T-cell (primary cell): Measurements from ENCODE around the gene COMMD7. TPM values are rescaled to one million over a fixed set of nuclear protein-coding genes. Genes with fewer than 3 reads are reported as not detected.

ENCODE experiments used
- ATAC-seq, 4 experiments: fragments of 200-7000 bp in 3 of 4; fragments of 150-1000 bp in 1 of 4; cut with Tn5 transposase; replicated peaks in 1 of 4; 1 replicate in 3 of 4; 2 replicates in 1 of 4; pipeline ENCODE4 v1.10.0; 2021; ENCODE audit warnings: moderate library complexity in 3 of 4, mild to moderate bottlenecking in 2 of 4, moderate number of reproducible peaks in 1 of 4
- CTCF ChIA-PET, 2 donors: fragments of 300-600 bp; sonication (Branson Sonifier 250); formaldehyde crosslinking; loops; one replicate each; lab custom pipeline; 2022; ENCODE audit warnings: antibody characterized with exemption in 2 of 2; lab: Charles Lee
- POLR2A ChIA-PET, 2 donors: fragments of 300-600 bp; sonication (Branson Sonifier 250); formaldehyde crosslinking; loops; one replicate each; lab custom pipeline; 2022; ENCODE audit warnings: antibody characterized with exemption in 2 of 2; lab: Charles Lee
- DNase-seq, 35 experiments: peaks; one replicate each; pipeline versions ENCODE4 v3.0.0 to v3.0.0-alpha.2; 2013 to 2023
- H3K27ac ChIP-seq: one replicate; pipeline ENCODE4 v1.5.1; 2013; ENCODE audit warnings: low read length
- H3K27me3 ChIP-seq, 2 experiments: replicated peaks in 1 of 2; 1 replicate in 1 of 2; 2 replicates in 1 of 2; pipeline versions ENCODE4 v1.6.1 to v1.7.0; 2013; ENCODE audit warnings: low read length in 1 of 2, mixed read lengths in 1 of 2; ENCODE audit not compliant: control insufficient read depth in 2 of 2, insufficient read depth in 2 of 2; ENCODE audit errors: extremely low read depth in 1 of 2
- H3K36me3 ChIP-seq, 2 donors: 1 replicate in 1 of 2; 2 replicates in 1 of 2; pipeline versions ENCODE4 v1.6.1 to v1.7.0; 2013; ENCODE audit warnings: low read length in 1 of 2; ENCODE audit not compliant: control insufficient read depth in 2 of 2, insufficient read depth in 1 of 2; ENCODE audit errors: extremely low read depth in 1 of 2
- H3K4me1 ChIP-seq, 2 experiments: 1 replicate in 1 of 2; 2 replicates in 1 of 2; pipeline versions ENCODE4 v1.6.1 to v1.7.0; 2013; ENCODE audit warnings: low read length in 2 of 2, mixed read lengths in 1 of 2; ENCODE audit not compliant: insufficient read depth in 2 of 2, control insufficient read depth in 1 of 2; ENCODE audit errors: extremely low read depth in 1 of 2
- H3K4me3 ChIP-seq, 2 donors: 1 replicate in 1 of 2; 2 replicates in 1 of 2; pipeline versions ENCODE4 v1.5.1 to v1.7.0; 2013; ENCODE audit warnings: mild to moderate bottlenecking in 2 of 2, low read length in 1 of 2, moderate library complexity in 1 of 2; ENCODE audit not compliant: control insufficient read depth in 1 of 2; ENCODE audit errors: extremely low read depth in 1 of 2
- H3K9me3 ChIP-seq: 2 replicates; pipeline ENCODE4 v1.7.0; 2013
- H3K27ac Mint-ChIP-seq, 2 donors: one replicate each; pipeline ENCODE4 v1.8.0; 2020 to 2021; ENCODE audit warnings: mild to moderate bottlenecking in 2 of 2, mixed read lengths in 2 of 2
- H3K27me3 Mint-ChIP-seq, 2 donors: one replicate each; pipeline ENCODE4 v1.8.0; 2021 to 2022; ENCODE audit warnings: mixed read lengths in 2 of 2
- H3K36me3 Mint-ChIP-seq: one replicate; pipeline ENCODE4 v1.8.0; 2021; ENCODE audit warnings: mixed read lengths
- H3K4me1 Mint-ChIP-seq, 3 donors: one replicate each; pipeline ENCODE4 v1.8.0; 2020 to 2022; ENCODE audit warnings: mixed read lengths in 3 of 3, mild to moderate bottlenecking in 1 of 3
- H3K4me3 Mint-ChIP-seq, 3 donors: one replicate each; pipeline ENCODE4 v1.8.0; 2020 to 2022; ENCODE audit warnings: mild to moderate bottlenecking in 3 of 3, mixed read lengths in 3 of 3, moderate library complexity in 3 of 3
- H3K9me3 Mint-ChIP-seq, 3 donors: one replicate each; pipeline ENCODE4 v1.8.0; 2020 to 2022; ENCODE audit warnings: mixed read lengths in 3 of 3
- WGBS: methylation state at CpG from one replicate; pipeline ENCODE4 v1.1.5; 2013; ENCODE audit warnings: missing lambda C conversion rate; ENCODE audit not compliant: insufficient coverage; 5-methylcytosine and 5-hydroxymethylcytosine counted together
- total RNA-seq, 35 experiments: library from RNA in 6 of 35; stranded (reverse) in 6 of 35; fragments of 120-200 nt in 1 of 35; gene quantifications; one replicate each; pipeline versions ENCODE4 v1.2.1 to v1.2.4 and lab custom pipeline; 2013 to 2026

COMMD7 gene
- total RNA-seq, 5 donors from 2014 or later (not counting 1 experiment from before 2014, with no cell fraction given) = 35.5 to 48.1 (median 37.4) TPM

GRCh38 chr20:32787168-32787567 lies 43.9 kb upstream of the COMMD7 start:
- 85% methylated on average over 10 of the region's 16 CpGs for WGBS
- Histone ChIP-seq H3K4me1 (peaks cover under 1 to 9% of the 10 kb centered on the region in 2 experiments), H3K36me3 (no peaks in the 10 kb centered on the region), H3K27ac (no peak overlapping the region), H3K9me3 (no peaks in the 10 kb centered on the region), H3K4me3 (no peak overlapping the region), H3K27me3 (no peaks in the 10 kb centered on the region)
- H3K27ac Mint-ChIP-seq = no peak overlapping the region
- DNase-seq (no peak), ATAC-seq (no peak)
- H3K9me3 Mint-ChIP-seq = no peaks in the 10 kb centered on the region
- ChIA-PET CTCF (no interaction called here), POLR2A (interaction anchor here in 1 of 2 donors (0.6 kb wide), 1 partner anchor 1006 kb away, joined by 10 read pairs; no protein-coding TSS in a partner anchor)
- H3K4me1 Mint-ChIP-seq = peaks cover 12 to 15% (median 14%) of the 10 kb centered on the region in 3 donors
- H3K27me3 Mint-ChIP-seq = no peaks in the 10 kb centered on the region
- H3K36me3 Mint-ChIP-seq = no peaks in the 10 kb centered on the region
- no peak overlapping the region for H3K4me3 Mint-ChIP-seq

GRCh38 chr20:32786059-32786760 lies 42.9 kb upstream of the COMMD7 start:
- CTCF ChIA-PET = no interaction called here
- DNase-seq (no peak), ATAC-seq (no peak)
- no peak overlapping the region for H3K4me3 Mint-ChIP-seq
- H3K4me1 Mint-ChIP-seq = peaks cover 5 to 6% (median 6%) of the 10 kb centered on the region in 3 donors
- POLR2A ChIA-PET = no interaction called here
- no peaks in the 10 kb centered on the region for H3K9me3 ChIP-seq
- no peak overlapping the region for H3K4me3 ChIP-seq
- no peaks in the 10 kb centered on the region for H3K36me3 Mint-ChIP-seq
- no peak overlapping the region for H3K27ac Mint-ChIP-seq
- 93% methylated on average over 14 of the region's 16 CpGs for WGBS
- H3K27me3 Mint-ChIP-seq = no peaks in the 10 kb centered on the region
- H3K36me3 ChIP-seq = no peaks in the 10 kb centered on the region
- no peaks in the 10 kb centered on the region for H3K27me3 ChIP-seq
- peaks cover 0 to 3% of the 10 kb centered on the region in 2 experiments for H3K4me1 ChIP-seq
- H3K9me3 Mint-ChIP-seq = no peaks in the 10 kb centered on the region
- no peak overlapping the region for H3K27ac ChIP-seq

GRCh38 chr20:32784369-32785080 lies 41.3 kb upstream of the COMMD7 start:
- 91% methylated on average over 11 of the region's 13 CpGs for WGBS
- Mint-ChIP-seq H3K9me3 (no peaks in the 10 kb centered on the region), H3K4me3 (no peak overlapping the region), H3K36me3 (no peaks in the 10 kb centered on the region), H3K27me3 (no peaks in the 10 kb centered on the region), H3K27ac (no peak overlapping the region), H3K4me1 (peaks cover 0 to 4% (median 0%) of the 10 kb centered on the region in 3 donors)
- ChIA-PET POLR2A (no interaction called here), CTCF (interaction anchor here (0.6 to 1.2 kb wide), 3 partner anchors 49 to 312 kb away, joined by 3 to 4 read pairs (median 3); no protein-coding TSS in a partner anchor)
- Histone ChIP-seq H3K9me3 (no peaks in the 10 kb centered on the region), H3K27me3 (no peaks in the 10 kb centered on the region), H3K27ac (no peak overlapping the region), H3K36me3 (no peaks in the 10 kb centered on the region), H3K4me1 (no peaks in the 10 kb centered on the region), H3K4me3 (no peak overlapping the region)
- DNase-seq (no peak), ATAC-seq (no peak)

GRCh38 chr20:32780749-32781655 lies 37.7 kb upstream of the COMMD7 start:
- no peaks in the 10 kb centered on the region for H3K36me3 ChIP-seq
- no peak overlapping the region for H3K4me3 Mint-ChIP-seq
- H3K4me1 ChIP-seq = peaks cover 3 to 4% of the 10 kb centered on the region in 2 experiments
- no peaks in the 10 kb centered on the region for H3K36me3 Mint-ChIP-seq
- H3K9me3 ChIP-seq = no peaks in the 10 kb centered on the region
- CTCF ChIA-PET = interaction anchor here in 1 of 2 donors (1.0 kb wide), 1 partner anchor 107 kb away, joined by 5 read pairs; the partner anchor contains the start of gene C20orf203
- no peaks in the 10 kb centered on the region for H3K27me3 Mint-ChIP-seq
- H3K4me3 ChIP-seq = no peak overlapping the region
- H3K27ac ChIP-seq = no peak overlapping the region
- 82% methylated on average over 7 of the region's 18 CpGs for WGBS
- peaks cover 7 to 10% (median 7%) of the 10 kb centered on the region in 3 donors for H3K4me1 Mint-ChIP-seq
- POLR2A ChIA-PET = no interaction called here
- DNase-seq = no peak
- H3K27me3 ChIP-seq = no peaks in the 10 kb centered on the region
- H3K9me3 Mint-ChIP-seq = no peaks in the 10 kb centered on the region
- no peak overlapping the region for H3K27ac Mint-ChIP-seq
- ATAC-seq = no peak

GRCh38 chr20:32780278-32780677 lies 37.0 kb upstream of the COMMD7 start:
- Mint-ChIP-seq H3K27ac (no peak overlapping the region), H3K9me3 (no peaks in the 10 kb centered on the region), H3K4me3 (no peak overlapping the region), H3K36me3 (no peaks in the 10 kb centered on the region), H3K27me3 (no peaks in the 10 kb centered on the region), H3K4me1 (peaks cover 8 to 12% (median 9%) of the 10 kb centered on the region in 3 donors)
- POLR2A ChIA-PET = no interaction called here
- CTCF ChIA-PET = interaction anchor here in 1 of 2 donors (1.0 kb wide), 1 partner anchor 106 kb away, joined by 5 read pairs; the partner anchor contains the start of gene C20orf203
- Histone ChIP-seq H3K9me3 (no peaks in the 10 kb centered on the region), H3K4me1 (peaks cover 3 to 4% of the 10 kb centered on the region in 2 experiments), H3K27me3 (no peaks in the 10 kb centered on the region), H3K4me3 (no peak overlapping the region), H3K36me3 (no peaks in the 10 kb centered on the region), H3K27ac (no peak overlapping the region)
- DNase-seq (no peak), ATAC-seq (no peak)
- WGBS = 88% methylated on average over 8 of the region's 16 CpGs
